EH (cell line): ENCODE data around the gene THSD7B.
"Not testable (repeated sequence)": the region's sequence is repeated elsewhere in the genome, so short reads cannot be mapped to it uniquely, and the experiment has no call there.

ENCODE experiments used
- DNase-seq: peaks from one replicate; pipeline ENCODE4 v3.0.0-alpha.2; 2015; ENCODE audit warnings: low read depth

Gene THSD7B

DNA sequence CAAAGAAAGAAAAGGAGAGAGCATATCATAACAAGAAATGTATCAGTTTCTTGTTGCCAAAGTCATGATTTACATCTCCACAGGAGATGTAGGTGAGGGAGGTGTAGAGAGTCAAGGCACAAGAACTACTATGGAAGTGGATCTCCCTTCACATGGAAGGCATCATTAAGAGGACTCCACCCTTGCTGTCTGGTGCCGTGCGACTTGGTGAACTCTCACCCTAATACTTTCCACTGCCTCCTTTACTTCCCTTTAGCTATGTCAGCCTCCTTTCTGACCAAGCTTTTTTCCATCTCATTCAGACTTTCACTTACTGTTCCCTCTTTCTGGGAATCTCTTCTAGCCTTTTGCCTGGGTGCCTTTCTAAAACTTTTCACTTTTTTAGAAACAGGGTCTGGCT, 490.0 kb downstream of the THSD7B start:
- DNase-seq = no peak

DNA sequence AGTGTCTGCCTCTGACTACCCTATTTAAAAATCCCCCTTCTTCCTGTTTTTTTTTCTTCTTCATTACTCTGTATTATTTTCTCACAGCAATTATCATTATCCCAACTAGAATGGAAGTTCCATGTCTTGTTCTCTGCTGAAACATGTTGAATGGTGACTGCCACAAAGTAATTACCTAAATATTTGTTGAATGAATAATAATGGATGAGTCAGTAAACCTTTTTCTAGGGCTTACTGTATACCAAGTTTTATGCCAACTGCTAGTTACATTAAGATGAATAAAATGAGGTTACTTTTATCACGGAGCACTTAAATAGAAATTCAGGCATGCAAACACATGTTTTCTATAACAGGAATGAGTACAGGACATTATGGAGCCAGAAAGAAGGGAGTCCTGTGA, 490.6 kb downstream of the THSD7B start:
- DNase-seq = peak; percentile 66

DNA sequence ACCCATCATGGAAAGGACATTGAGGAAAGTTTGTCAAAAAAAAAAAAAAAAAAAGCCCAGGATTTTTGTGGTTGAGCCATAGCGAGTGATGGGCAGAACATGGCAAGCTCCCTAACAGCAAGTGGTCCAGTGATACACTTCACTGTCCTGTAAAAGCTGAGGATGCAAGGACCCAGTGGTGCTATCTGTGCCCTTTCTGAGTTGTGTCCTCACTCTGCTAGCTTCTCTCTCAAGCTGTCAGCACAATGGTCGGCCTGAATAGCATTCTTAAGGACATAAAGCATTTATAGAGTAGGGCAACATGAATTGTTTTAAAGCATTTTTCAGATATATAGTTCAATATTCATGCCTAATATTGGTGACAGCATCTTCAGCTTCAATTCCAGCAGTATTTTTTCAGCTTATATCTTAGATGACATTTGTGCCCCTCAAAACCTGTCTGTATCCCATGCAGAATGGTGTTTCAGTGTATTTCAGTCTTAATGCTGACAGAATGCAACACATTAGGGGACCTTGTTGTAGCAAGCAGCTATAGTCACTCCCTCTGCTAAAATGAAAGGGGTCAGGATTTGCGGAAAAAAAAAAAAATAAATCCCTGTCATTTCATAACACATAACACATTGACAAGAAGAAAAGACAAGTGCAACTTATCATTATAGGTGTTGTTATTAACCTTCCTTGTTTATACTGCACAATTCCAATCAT, 496.7 kb downstream of the THSD7B start:
- DNase-seq = no peak

DNA sequence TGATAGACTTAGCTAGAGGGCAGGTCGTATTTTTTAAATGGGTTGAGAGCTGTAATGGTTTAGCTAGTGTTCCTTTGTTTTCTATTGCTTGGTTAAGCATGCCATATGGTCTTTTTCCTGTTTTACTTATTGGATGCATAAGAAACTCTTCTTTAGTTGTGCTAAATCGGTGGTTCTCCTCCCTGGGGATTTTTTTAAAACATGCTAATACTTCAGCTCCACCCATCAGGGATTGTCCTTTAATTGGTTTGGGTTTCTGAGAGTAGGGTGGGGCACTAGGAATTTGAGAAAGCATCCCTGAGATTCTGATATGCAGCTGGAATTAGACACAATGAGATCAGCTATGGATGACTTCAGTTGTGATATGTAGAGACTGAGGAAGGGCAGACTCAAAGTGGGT, 497.2 kb downstream of the THSD7B start:
- no peak for DNase-seq

DNA sequence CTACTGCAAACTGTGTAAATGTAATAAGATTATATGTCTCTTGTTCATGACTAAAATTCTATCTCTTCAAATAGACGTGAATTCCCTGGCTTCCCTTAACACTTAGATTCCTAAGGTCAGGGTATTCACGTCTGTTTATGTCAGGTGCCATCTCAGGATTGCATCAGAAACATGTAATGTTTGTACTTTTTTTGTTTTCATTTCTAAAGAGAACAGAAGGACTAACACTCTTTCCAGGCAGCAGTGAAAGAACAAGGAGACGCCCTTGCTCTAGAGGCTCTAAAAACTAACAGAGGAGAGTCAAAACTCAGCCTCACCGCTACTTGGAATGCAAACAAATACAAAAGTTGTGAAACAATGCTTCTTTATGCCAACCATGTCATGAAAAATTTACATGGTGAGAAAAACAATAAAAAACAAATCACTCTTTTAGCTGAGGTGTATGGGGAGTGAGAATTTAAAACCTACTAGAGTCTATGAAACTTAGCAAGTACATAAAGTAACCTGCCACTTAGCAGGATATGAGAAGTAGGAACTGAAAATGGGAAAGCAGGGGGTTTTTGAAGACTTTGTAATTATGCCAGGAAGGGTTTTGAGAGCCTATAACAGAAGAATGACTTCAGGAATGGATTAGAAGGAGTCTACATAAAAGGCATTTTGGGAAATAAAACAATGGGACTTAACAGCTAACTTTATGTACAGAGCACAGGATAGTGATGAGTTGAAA, 522.7 kb downstream of the THSD7B start:
- no peak for DNase-seq

- no peak for DNase-seq
Observed at GRCh38 chr2:137291836-137292570, 526.7 kb downstream of the THSD7B start.

GRCh38 chr2:137298377-137298776, 533.0 kb downstream of the THSD7B start:
- DNase-seq = no peak

DNA sequence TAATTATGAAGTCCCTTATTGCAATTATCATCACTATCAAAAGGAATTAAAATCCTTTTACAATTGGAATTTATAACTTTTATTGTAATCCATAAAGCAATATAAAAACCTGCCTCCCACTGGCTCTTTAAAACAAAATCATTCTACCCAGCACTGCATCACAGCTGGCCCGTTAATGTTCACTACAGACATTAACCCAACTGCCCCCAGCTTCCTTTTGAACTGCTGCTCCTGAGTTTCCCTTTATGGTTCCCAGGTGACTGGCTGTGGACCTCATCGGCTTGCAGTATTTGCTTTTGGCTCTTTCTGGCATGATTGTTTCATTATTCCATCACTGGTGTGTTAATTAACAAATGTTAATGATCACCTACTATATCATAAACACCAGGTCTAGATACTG, 535.6 kb downstream of the THSD7B start:
- DNase-seq = no peak

- DNase-seq = no peak
Observed at GRCh38 chr2:137302957-137303356, 537.6 kb downstream of the THSD7B start.

DNA sequence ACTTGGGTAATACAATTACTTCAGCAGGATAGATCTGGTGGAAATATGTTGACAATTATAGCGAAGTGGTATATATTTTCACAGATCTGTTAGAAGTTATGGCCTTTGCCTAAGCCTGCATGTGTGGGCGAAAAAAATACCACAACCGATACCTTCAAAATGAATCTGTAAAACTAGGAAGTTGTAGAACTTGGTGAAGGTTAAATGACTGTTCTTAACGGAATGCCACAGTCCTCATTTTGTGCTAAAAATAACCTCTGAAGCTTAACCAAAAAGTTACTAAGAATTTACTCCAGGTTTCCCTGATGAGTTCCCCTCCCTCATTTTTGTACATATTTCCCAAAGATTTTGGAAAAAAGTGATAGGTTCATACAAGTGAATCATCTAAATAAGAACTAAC, 550.7 kb downstream of the THSD7B start:
- peak; percentile 17 for DNase-seq

GRCh38 chr2:137321566-137321965, 556.2 kb downstream of the THSD7B start:
- peak; percentile 1 for DNase-seq

DNA sequence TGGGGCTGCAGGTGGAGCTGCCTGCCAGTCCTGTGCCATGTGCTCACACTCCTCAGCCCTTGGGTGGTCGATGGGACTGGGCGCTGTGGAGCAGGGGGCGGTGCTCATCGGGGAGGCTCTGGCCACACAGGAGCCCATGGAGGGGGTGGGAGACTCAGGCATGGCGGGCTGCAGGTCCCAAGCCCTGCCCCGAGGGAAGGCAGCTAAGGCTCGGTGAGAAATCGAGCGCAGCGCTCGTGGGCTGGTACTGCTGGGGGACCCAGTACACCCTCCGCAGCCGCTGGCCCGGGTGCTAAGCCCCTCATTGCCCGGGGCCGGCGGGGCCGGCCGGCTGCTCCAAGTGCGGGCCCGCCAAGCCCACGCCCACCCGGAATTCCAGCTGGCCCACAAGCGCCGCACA, 566.2 kb downstream of the THSD7B start:
- DNase-seq = not testable (repeated sequence)

GRCh38 chr2:137333386-137334165, 568.2 kb downstream of the THSD7B start:
- DNase-seq = peak; percentile 72

DNA sequence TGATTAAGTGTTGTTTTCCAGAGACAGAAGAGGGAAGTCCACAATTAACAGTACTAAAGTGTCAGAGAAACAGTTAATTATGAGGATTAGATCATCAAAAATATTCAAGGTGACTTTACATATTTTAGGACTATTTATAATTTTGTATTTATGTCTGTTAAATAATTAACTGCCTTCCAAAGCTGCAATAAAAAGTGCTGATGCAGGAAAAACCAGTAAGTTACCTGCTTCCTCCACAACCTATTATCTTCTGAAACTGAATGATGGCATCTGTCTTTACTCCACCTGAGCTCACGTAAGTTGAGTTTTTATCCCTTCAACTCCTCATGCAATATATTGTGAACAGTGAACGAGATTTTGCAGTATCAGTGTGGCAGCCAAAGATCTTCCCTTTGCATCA, 570.7 kb downstream of the THSD7B start:
- no peak for DNase-seq

GRCh38 chr2:137339051-137339450, 573.7 kb downstream of the THSD7B start:
- DNase-seq = no peak

GRCh38 chr2:137345994-137346393, 580.6 kb downstream of the THSD7B start:
- DNase-seq = no peak

- DNase-seq = peak; percentile 4
Observed at GRCh38 chr2:137348301-137348700, 583.0 kb downstream of the THSD7B start.

GRCh38 chr2:137357634-137358033, 592.3 kb downstream of the THSD7B start:
- no peak for DNase-seq

- peak; percentile 35 for DNase-seq
Observed at GRCh38 chr2:137367361-137367760, 602.0 kb downstream of the THSD7B start.

- DNase-seq = no peak
Observed at GRCh38 chr2:137369106-137369505, 603.8 kb downstream of the THSD7B start.

DNA sequence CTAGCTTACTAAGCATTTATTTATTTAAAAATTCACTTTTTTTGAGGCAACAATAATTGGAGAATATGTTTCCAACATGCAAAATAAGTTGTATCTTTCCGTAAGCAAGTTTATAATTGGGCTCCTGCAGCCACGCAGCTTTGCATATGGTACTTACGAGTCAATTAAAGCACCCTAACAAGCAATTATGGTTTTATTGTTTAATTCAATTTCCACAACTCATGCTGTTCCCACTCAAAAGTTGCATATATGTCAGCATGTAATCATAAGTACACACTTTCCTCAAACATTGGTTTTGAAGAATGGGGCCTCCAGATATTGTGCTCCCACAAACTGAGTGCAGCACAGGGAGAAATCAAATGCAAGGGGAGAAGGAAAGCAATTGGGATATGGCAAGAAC, 613.8 kb downstream of the THSD7B start:
- no peak for DNase-seq

DNA sequence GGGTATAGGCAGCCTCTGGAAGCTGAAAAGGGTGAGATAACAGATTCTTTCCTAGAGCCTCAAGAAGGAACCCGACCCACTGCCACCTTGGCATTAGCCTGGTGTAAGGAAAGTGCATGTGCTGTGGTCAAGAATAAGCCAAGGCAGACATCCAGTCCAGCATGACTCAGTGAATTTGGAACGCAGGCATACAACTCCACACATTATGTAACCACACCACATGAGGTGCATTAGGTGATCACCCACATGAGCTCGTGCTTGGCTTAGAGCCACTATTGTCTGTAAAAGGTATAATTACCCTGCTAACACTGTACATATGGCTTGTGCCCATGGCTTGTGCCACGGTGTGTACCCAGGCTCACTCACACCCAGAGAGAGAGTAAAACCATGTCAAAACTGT, 615.3 kb downstream of the THSD7B start:
- no peak for DNase-seq
